ENCODE results near the gene WDR35. TPM values are rescaled to one million over a fixed set of nuclear protein-coding genes. Genes with fewer than 3 reads are reported as not detected.

The WDR35 gene
- total RNA-seq, 1 donor from 2014 or later: 8.7 TPM

GRCh38 chr2:19868701-19869580 is 121.0 kb downstream of the WDR35 start:
- DNase-seq: peak; percentile 33

GRCh38 chr2:19868224-19868623 is 121.7 kb downstream of the WDR35 start:
- DNase-seq: no peak

- DNase-seq: no peak
Measured at GRCh38 chr2:19866771-19867170, 123.1 kb downstream of the WDR35 start.

GRCh38 chr2:19865151-19865550 is 124.8 kb downstream of the WDR35 start:
- DNase-seq: no peak

- no peak for DNase-seq
Measured at GRCh38 chr2:19864381-19864780, 125.5 kb downstream of the WDR35 start.

GRCh38 chr2:19863303-19864041 is 126.4 kb downstream of the WDR35 start:
- DNase-seq: peak; percentile 71

GRCh38 chr2:19861813-19862212 is 128.1 kb downstream of the WDR35 start:
- DNase-seq: peak; percentile 14

Other genes starting within 250 kb of the WDR35 start
- gene TTC32, start 88.1 kb downstream of the WDR35 start, total RNA-seq: 8.1 and 9.4 TPM in 2 replicates
- gene MATN3, start 22.6 kb upstream of the WDR35 start, total RNA-seq: 1.2 and 1.3 TPM in 2 replicates
- gene LAPTM4A, start 61.5 kb upstream of the WDR35 start, total RNA-seq: 79.5 and 134 TPM in 2 replicates
- 1.4 and 1.7 TPM in 2 replicates for gene SDC1, start 235.0 kb upstream of the WDR35 start, total RNA-seq

Measured in dermis blood vessel endothelial cell (primary cell).